Ovary (tissue), 9 donors: ENCODE results near the gene RUNX1. TPM values are rescaled to one million over a fixed set of nuclear protein-coding genes. Genes with fewer than 3 reads are reported as not detected.

Source experiments
- DNase-seq, 5 donors: peaks; one replicate each; pipeline ENCODE4 v3.0.0-alpha.2; 2019 to 2020
- H3K27ac ChIP-seq, 2 donors: fragments of 200-600 bp; one replicate each; pipeline versions ENCODE4 v1.5.1 to v1.8.0; 2019 to 2022
- H3K27me3 ChIP-seq: fragments of 200-600 bp; one replicate; pipeline ENCODE4 v1.8.0; 2022
- H3K36me3 ChIP-seq: fragments of 200-600 bp; sonication (generic); one replicate; pipeline ENCODE4 v1.5.1; 2019
- H3K4me1 ChIP-seq: one replicate; pipeline ENCODE4 v1.8.1; 2013; ENCODE audit warnings: mild to moderate bottlenecking, moderate library complexity; ENCODE audit not compliant: insufficient read depth
- H3K4me3 ChIP-seq: fragments of 200-600 bp; sonication (generic); one replicate; pipeline ENCODE4 v1.5.1; 2017
- H3K9me3 ChIP-seq, 2 donors: fragments of 200-600 bp in 1 of 2; sonication (generic) in 1 of 2; one replicate each; pipeline versions ENCODE4 v1.5.1 to v1.8.1; 2013 to 2019; ENCODE audit warnings: mild to moderate bottlenecking in 1 of 2, moderate library complexity in 1 of 2
- EP300 ChIP-seq: sonication (generic); formaldehyde crosslinking; IDR thresholded peaks from one replicate; pipeline ENCODE4 v1.6.1; 2017; ENCODE audit warnings: antibody characterized with exemption
- POLR2A ChIP-seq: fragments of 450-650 bp; IDR thresholded peaks from one replicate; pipeline ENCODE4 v1.6.1; 2017; ENCODE audit warnings: antibody characterized with exemption, mild to moderate bottlenecking, moderate library complexity
- WGBS, 3 donors: extraction: QIAGEN DNeasy Blood & Tissue Kit in 1 of 3; methylation state at CpG; one replicate each; pipeline versions ENCODE4 v1.1.5 to v1.1.7; 2013 to 2017; 5-methylcytosine and 5-hydroxymethylcytosine counted together
- intact Hi-C, 4 donors: fragments of 100-400 bp; cut with DNase I; formaldehyde crosslinking; loops; one replicate each; pipeline versions ENCODE4 v1.11.0 to v1.15.1; 2022 to 2023
- polyA plus RNA-seq, 2 donors: library from polyadenylated mRNA; stranded (reverse); fragments of 200-250 nt in 1 of 2; fragments of 350-450 nt in 1 of 2; fragmentation: Illumina TruSeq in 1 of 2; extraction: RNeasy Lipid Tissue Mini Kit (QIAGEN cat#74804) in 1 of 2; gene quantifications; one replicate each; pipeline ENCODE4 v1.2.3, GENCODE V29; 2013 to 2014
- total RNA-seq, 7 donors: library from RNA; depleted of rRNA in 2 of 7; stranded (reverse); fragments of >200 nt in 2 of 7; fragmentation: NEBNext Ultra II Directional in 3 of 7; extraction: Animal tissue kit (Norgen Biotek cat#: 25700) in 3 of 7; gene quantifications; one replicate each; pipeline versions ENCODE4 v1.1.0 to v1.2.4, GENCODE V29; 2016 to 2023
- TF ChIP-seq, protein P1 (sequence below), 3 donors: fragments of 450-650 bp in 2 of 3; fragments of 200-600 bp in 1 of 3; IDR thresholded peaks; one replicate each; pipeline versions ENCODE4 v1.5.1 to v1.8.0; 2016 to 2022; ENCODE audit warnings: antibody characterized with exemption in 3 of 3, mild to moderate bottlenecking in 1 of 3
- donor health status: DM: no; HTN: no; CAD: no; lungs with moderate emphysema.
- donor health status: DM: no; HTN: no; CAD: no.
- donor health status: Bipolar disorder and iron deficiency.
- donor health status: DM: yes; HTN: yes; CAD: no.
- donor health status: DM: no; HTN: no; CAD: no.
- donor health status: DM: yes; HTN: yes; CAD: no.

RUNX1 gene
- total and polyA plus RNA-seq, 9 donors, result 6.0 to 27.4 (median 17.8) TPM

DNA sequence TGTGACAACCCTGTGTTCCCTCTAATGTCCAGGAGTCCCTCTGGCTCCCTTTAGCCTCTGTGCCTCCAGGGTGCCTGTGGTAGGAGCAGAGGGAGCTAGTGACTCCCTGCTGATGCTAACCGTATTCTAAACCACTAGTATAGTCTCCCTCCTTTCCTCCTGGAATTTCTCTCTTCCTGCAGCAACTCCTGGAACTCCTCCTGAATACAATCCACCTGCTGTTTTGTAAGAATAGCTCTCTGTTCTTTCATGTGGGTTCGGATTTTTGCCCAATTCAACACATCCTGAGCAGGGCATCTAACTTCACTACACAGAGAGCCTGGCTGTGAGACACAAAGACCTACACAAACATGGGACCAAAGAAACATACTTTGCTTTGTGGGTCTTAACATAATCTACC, 107.9 kb downstream of the RUNX1 start:
- H3K9me3 ChIP-seq, result no peaks in the 10 kb centered on the region
- peaks cover 2% of the 10 kb centered on the region for H3K4me1 ChIP-seq
- no peak for DNase-seq
- intact Hi-C loops, result no loop called here
- no peaks in the 10 kb centered on the region for H3K36me3 ChIP-seq
- H3K27ac ChIP-seq, result no peak overlapping the region
- 75 to 82% (median 80%) methylated on average over 2 of the region's 2 CpGs for WGBS, 3 donors
- no peaks in the 10 kb centered on the region for H3K27me3 ChIP-seq
- H3K4me3 ChIP-seq, result no peak overlapping the region
- TF ChIP-seq EP300 (no peak), POLR2A (no peak)
- TF ChIP-seq, protein P1, sequence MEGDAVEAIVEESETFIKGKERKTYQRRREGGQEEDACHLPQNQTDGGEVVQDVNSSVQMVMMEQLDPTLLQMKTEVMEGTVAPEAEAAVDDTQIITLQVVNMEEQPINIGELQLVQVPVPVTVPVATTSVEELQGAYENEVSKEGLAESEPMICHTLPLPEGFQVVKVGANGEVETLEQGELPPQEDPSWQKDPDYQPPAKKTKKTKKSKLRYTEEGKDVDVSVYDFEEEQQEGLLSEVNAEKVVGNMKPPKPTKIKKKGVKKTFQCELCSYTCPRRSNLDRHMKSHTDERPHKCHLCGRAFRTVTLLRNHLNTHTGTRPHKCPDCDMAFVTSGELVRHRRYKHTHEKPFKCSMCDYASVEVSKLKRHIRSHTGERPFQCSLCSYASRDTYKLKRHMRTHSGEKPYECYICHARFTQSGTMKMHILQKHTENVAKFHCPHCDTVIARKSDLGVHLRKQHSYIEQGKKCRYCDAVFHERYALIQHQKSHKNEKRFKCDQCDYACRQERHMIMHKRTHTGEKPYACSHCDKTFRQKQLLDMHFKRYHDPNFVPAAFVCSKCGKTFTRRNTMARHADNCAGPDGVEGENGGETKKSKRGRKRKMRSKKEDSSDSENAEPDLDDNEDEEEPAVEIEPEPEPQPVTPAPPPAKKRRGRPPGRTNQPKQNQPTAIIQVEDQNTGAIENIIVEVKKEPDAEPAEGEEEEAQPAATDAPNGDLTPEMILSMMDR (IDR thresholded peaks at IDR 0.05), result no peak

DNA sequence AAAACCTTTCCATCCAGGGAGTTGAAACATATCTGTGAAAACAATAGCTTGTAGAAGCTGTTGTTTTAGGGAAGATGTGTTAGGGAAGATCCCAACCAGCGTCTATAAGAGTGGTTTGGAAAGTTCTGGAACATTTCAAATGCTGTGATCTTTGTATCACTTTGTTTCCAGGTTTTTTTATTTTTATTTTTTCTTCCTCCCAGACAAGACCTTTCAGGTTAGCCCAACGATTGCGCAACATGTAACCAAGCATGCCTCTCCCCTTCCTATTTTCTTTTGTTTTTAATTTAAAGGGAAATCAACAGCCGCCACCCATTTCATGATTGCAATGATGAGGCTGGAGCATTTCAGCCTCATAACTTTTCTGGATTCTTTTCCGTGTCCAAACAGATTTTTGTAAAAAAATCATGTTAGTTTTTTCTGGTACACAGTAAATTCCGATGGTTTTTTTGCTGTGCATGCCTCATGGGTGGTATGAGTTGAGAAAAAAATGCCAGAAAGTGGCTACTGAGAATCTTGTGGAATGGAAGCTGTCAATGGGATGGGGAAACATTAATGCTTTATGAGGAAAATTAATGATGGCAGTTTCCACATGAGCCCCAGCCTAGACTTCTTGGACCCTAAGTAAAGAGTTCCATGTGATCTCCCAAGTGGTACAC, 109.3 kb downstream of the RUNX1 start:
- Histone ChIP-seq H3K4me1 (peaks cover 2% of the 10 kb centered on the region), H3K4me3 (no peak overlapping the region), H3K27ac (no peak overlapping the region), H3K27me3 (no peaks in the 10 kb centered on the region), H3K36me3 (no peaks in the 10 kb centered on the region), H3K9me3 (no peaks in the 10 kb centered on the region)
- intact Hi-C loops, result no loop called here
- TF ChIP-seq, protein P1 (IDR thresholded peaks at IDR 0.05), result no peak
- TF ChIP-seq EP300 (no peak), POLR2A (no peak)
- 66 to 79% (median 70%) methylated on average over 6 of the region's 6 CpGs for WGBS, 3 donors
- DNase-seq, result no peak

DNA sequence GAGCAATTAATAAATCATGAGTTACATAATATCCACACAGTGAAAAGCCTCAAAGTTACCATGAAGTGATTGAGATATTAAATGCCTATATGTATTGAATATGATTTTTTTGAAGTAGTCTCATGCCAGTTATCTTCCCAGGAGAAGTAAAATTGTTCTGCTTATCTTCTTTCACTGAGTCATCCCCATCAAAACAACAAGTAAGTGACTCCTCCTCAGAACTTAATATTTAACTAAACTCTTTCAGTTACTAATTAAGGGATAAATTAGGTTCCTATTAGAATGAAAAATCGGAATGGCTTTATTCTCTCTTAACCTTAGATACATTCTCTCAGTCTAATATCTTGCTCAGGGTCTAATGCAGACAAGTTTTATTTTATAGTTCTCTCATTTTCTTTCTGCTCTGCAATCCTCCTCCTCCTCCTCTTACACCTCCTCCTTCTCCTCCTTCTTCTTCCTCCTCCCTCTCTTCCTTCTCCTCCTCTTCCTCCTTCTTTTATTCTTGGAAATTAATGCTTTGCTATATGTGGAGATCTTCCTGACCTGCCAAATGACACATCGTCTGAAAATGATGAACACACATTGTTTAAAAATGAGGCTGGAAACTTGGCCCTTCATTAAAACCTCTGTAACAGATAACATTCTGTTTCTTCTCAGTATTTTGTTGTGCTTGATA, 110.9 kb downstream of the RUNX1 start:
- TF ChIP-seq POLR2A, result no peak
- TF ChIP-seq EP300, result no peak
- TF ChIP-seq, protein P1 (IDR thresholded peaks at IDR 0.05), result no peak
- intact Hi-C loops, result no loop called here
- no peak for DNase-seq
- peaks cover 2% of the 10 kb centered on the region for H3K4me1 ChIP-seq
- H3K36me3 ChIP-seq, result no peaks in the 10 kb centered on the region
- WGBS, 3 donors, result 35 to 44% (median 38%) methylated on average over 2 of the region's 2 CpGs
- H3K27me3 ChIP-seq, result no peaks in the 10 kb centered on the region
- no peak overlapping the region for H3K27ac ChIP-seq
- no peak overlapping the region for H3K4me3 ChIP-seq
- no peaks in the 10 kb centered on the region for H3K9me3 ChIP-seq

DNA sequence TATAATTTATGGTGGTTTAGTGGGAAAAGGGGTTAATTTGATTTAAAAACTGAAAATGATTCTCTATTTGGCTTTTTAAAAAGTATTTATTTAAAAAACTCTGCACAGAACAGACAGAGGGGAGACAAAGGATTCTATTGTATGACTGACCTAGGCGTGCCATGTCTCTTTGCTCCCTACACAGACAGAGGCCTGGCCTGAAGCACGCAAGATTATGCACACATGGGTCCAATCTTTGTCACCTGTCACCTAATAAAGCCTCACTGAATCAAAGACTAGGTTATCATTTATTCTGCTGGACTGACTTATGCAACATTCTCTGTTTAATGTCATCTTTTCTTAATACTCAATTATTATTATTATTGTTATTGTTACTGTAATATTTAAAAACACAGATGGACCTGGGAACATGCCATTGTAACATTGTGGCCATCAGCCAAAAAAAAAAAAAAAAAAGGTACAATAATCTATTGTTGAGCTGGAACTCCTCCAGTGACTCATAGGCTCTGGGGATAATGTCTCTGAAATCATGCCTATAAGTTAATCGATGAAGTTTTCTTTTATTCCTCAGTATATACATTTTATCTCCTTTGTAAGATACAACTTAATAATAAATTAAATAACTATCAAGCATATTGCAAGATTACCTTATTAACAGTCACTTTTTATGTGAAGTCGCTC, 112.1 kb downstream of the RUNX1 start:
- H3K4me3 ChIP-seq, result no peak overlapping the region
- H3K4me1 ChIP-seq, result peaks cover 2% of the 10 kb centered on the region
- intact Hi-C loops, result no loop called here
- no peak for DNase-seq
- H3K36me3 ChIP-seq, result no peaks in the 10 kb centered on the region
- 87 to 97% (median 93%) methylated on average over 4 of the region's 4 CpGs for WGBS, 3 donors
- no peak overlapping the region for H3K27ac ChIP-seq
- no peaks in the 10 kb centered on the region for H3K27me3 ChIP-seq
- no peaks in the 10 kb centered on the region for H3K9me3 ChIP-seq
- no peak for TF ChIP-seq POLR2A
- TF ChIP-seq EP300, result no peak
- TF ChIP-seq, protein P1 (IDR thresholded peaks at IDR 0.05), result no peak
